ENCODE results near the gene BICRA. TPM values are rescaled to one million over a fixed set of nuclear protein-coding genes. Genes with fewer than 3 reads are reported as not detected.

BICRA gene
- total RNA-seq, 1 experiment from 2014 or later = 29.3 TPM

DNA sequence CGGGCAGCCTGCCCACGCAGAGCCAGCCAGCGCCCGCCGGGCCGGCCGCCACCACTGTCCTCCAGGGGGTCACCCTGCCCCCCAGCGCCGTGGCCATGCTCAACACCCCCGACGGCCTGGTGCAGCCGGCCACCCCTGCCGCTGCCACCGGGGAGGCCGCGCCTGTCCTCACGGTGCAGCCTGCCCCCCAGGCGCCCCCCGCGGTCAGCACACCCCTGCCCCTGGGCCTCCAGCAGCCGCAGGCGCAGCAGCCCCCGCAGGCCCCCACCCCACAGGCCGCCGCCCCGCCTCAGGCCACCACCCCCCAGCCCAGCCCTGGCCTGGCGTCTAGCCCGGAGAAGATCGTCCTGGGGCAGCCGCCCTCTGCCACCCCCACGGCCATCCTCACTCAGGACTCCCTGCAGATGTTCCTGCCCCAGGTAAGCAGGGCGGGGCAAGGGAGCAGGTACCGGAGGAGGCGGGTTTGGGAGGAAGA lies 72.0 kb downstream of the BICRA start:
- no peak overlapping the region for H2BK5ac ChIP-seq (ENCODE audit: insufficient read length, low read length)
- H2AFZ ChIP-seq (ENCODE audit: low read length) = no peak overlapping the region
- no peaks in the 10 kb centered on the region for H3K4me1 ChIP-seq (ENCODE audit: insufficient read depth, low read length)
- no peak overlapping the region for H2AK5ac ChIP-seq (ENCODE audit: insufficient read length, low read length)
- no peak for DNase-seq
- H3K27ac Mint-ChIP-seq = no peak overlapping the region; a peak in 2 of 7 replicates
- no peak overlapping the region for H3K4ac ChIP-seq (ENCODE audit: low read depth, low read length)
- H3T11ph ChIP-seq (ENCODE audit: low read length) = no peak overlapping the region
- no peak overlapping the region for H2BK15ac ChIP-seq (ENCODE audit: low read depth, low read length)
- no peak overlapping the region for H3K14ac ChIP-seq (ENCODE audit: insufficient read depth, low read length)
- no peak overlapping the region for H4K5ac ChIP-seq (ENCODE audit: insufficient read length, low read depth, low read length)
- H3K9me3 Mint-ChIP-seq = no peaks in the 10 kb centered on the region
- no peak overlapping the region for H3K9ac ChIP-seq (ENCODE audit: extremely low read depth, insufficient read length, low read length)
- no peak overlapping the region for H2BK120ac ChIP-seq (ENCODE audit: low read depth, low read length, poor library complexity, severe bottlenecking)
- TF ChIP-seq, protein P1, sequence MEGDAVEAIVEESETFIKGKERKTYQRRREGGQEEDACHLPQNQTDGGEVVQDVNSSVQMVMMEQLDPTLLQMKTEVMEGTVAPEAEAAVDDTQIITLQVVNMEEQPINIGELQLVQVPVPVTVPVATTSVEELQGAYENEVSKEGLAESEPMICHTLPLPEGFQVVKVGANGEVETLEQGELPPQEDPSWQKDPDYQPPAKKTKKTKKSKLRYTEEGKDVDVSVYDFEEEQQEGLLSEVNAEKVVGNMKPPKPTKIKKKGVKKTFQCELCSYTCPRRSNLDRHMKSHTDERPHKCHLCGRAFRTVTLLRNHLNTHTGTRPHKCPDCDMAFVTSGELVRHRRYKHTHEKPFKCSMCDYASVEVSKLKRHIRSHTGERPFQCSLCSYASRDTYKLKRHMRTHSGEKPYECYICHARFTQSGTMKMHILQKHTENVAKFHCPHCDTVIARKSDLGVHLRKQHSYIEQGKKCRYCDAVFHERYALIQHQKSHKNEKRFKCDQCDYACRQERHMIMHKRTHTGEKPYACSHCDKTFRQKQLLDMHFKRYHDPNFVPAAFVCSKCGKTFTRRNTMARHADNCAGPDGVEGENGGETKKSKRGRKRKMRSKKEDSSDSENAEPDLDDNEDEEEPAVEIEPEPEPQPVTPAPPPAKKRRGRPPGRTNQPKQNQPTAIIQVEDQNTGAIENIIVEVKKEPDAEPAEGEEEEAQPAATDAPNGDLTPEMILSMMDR (conservative IDR thresholded peaks at IDR 0.05) = no peak
- no peaks in the 10 kb centered on the region for H3K27me3 Mint-ChIP-seq (ENCODE audit: low read depth)
- H3K9me3 ChIP-seq (ENCODE audit: control insufficient read depth, low read depth, low read length) = no peaks in the 10 kb centered on the region
- WGBS (ENCODE audit: extremely low coverage, insufficient read length, low lambda C conversion rate) = no CpG with 5 or more reads among the region's 34 CpGs
- H4K91ac ChIP-seq (ENCODE audit: insufficient read length, low read depth, low read length) = no peak overlapping the region
- no peak overlapping the region for H2BK20ac ChIP-seq (ENCODE audit: low read depth, low read length, poor library complexity, severe bottlenecking)
- no peaks in the 10 kb centered on the region for H3K27me3 ChIP-seq (ENCODE audit: insufficient read depth, low read length)
- no peaks in the 10 kb centered on the region for H3K79me1 ChIP-seq (ENCODE audit: insufficient read depth, low read depth, low read length, poor library complexity, severe bottlenecking)
- H4K20me1 ChIP-seq (ENCODE audit: control insufficient read depth, insufficient read depth, insufficient read length) = no peaks in the 10 kb centered on the region
- H3K4me2 ChIP-seq (ENCODE audit: insufficient read depth, insufficient read length, low read length) = no peak overlapping the region
- no peak overlapping the region for H3K56ac ChIP-seq (ENCODE audit: insufficient read length, low read depth, low read length)
- no peak overlapping the region for H2BK12ac ChIP-seq (ENCODE audit: insufficient read length, low read depth, low read length)
- no peak overlapping the region for H3K4me3 Mint-ChIP-seq
- H3K27ac ChIP-seq (ENCODE audit: insufficient read length, low read depth, low read length) = no peak overlapping the region
- no peak overlapping the region for H4K8ac ChIP-seq (replicated peaks; ENCODE audit: insufficient read length, low read depth, low read length)
- H3K18ac ChIP-seq (ENCODE audit: insufficient read length, low read depth, low read length) = no peak overlapping the region
- peaks cover 18 to 47% (median 35%) of the 10 kb centered on the region in 3 experiments; a peak in 6 of 7 replicates for H3K36me3 Mint-ChIP-seq (ENCODE audit: insufficient read depth in 1 of 3, low read depth in 3 of 3)
- no peak overlapping the region for H3K23ac ChIP-seq (ENCODE audit: insufficient read length, low read depth, low read length)
- no peaks in the 10 kb centered on the region for H3K4me1 Mint-ChIP-seq
- H3K23me2 ChIP-seq (ENCODE audit: insufficient read length, low read depth, low read length, poor library complexity, severe bottlenecking) = no peaks in the 10 kb centered on the region
- H3K79me2 ChIP-seq (ENCODE audit: insufficient read depth, low read length) = no peaks in the 10 kb centered on the region

Measured in H9 (cell line).